Upper lobe of left lung (tissue), 6 donors: Measurements from ENCODE around the gene IVNS1ABP. TPM values are rescaled to one million over a fixed set of nuclear protein-coding genes. Genes with fewer than 3 reads are reported as not detected.

Experiments
- ATAC-seq, 2 donors: fragments of 200-7000 bp; cut with Tn5 transposase; one replicate each; pipeline ENCODE4 v1.9.1; 2022; ENCODE audit warnings: mild to moderate bottlenecking in 2 of 2, moderate library complexity in 2 of 2; ENCODE audit not compliant: low FRiP score in 2 of 2
- DNase-seq, 2 donors: peaks; one replicate each; pipeline ENCODE4 v3.0.0-alpha.2; 2019 to 2020
- H3K27ac ChIP-seq, 4 donors: fragments of 200-600 bp; sonication (generic); one replicate each; pipeline ENCODE4 v1.5.1; 2016 to 2019
- H3K27me3 ChIP-seq, 4 donors: fragments of 200-600 bp; sonication (generic); one replicate each; pipeline ENCODE4 v1.5.1; 2017 to 2019
- H3K36me3 ChIP-seq, 4 donors: fragments of 200-600 bp; sonication (generic); one replicate each; pipeline ENCODE4 v1.5.1; 2016 to 2019
- H3K4me1 ChIP-seq, 4 donors: fragments of 200-600 bp; sonication (generic); one replicate each; pipeline ENCODE4 v1.5.1; 2018 to 2019
- H3K4me3 ChIP-seq, 4 donors: fragments of 200-600 bp; sonication (generic); one replicate each; pipeline ENCODE4 v1.5.1; 2017 to 2019; ENCODE audit warnings: mild to moderate bottlenecking in 2 of 4, moderate library complexity in 1 of 4
- H3K9me3 ChIP-seq, 4 donors: fragments of 200-600 bp; sonication (generic); one replicate each; pipeline ENCODE4 v1.5.1; 2018 to 2019
- CTCF ChIP-seq, 6 experiments: fragments of 450-650 bp in 4 of 6; fragments of 200-600 bp in 2 of 6; sonication (generic) in 2 of 6; IDR thresholded peaks; one replicate each; pipeline ENCODE4 v1.5.1; 2016 to 2019; ENCODE audit warnings: antibody characterized with exemption in 6 of 6
- EP300 ChIP-seq, 4 donors: sonication (generic); formaldehyde crosslinking; IDR thresholded peaks; one replicate each; pipeline ENCODE4 v1.5.1; 2017; ENCODE audit warnings: antibody characterized with exemption in 4 of 4, control low read depth in 2 of 4
- POLR2A ChIP-seq, 4 donors: fragments of 450-650 bp; IDR thresholded peaks; one replicate each; pipeline ENCODE4 v1.5.1; 2016 to 2017; ENCODE audit warnings: antibody characterized with exemption in 4 of 4, mild to moderate bottlenecking in 2 of 4
- POLR2AphosphoS5 ChIP-seq, 2 donors: sonication (generic); formaldehyde crosslinking; IDR thresholded peaks; one replicate each; pipeline ENCODE4 v1.5.1; 2017; ENCODE audit warnings: antibody characterized with exemption in 2 of 2
- WGBS, 2 donors: methylation state at CpG; one replicate each; pipeline ENCODE4 v1.1.5; 2017 to 2018; 5-methylcytosine and 5-hydroxymethylcytosine counted together
- total RNA-seq, 6 donors: library from RNA; depleted of rRNA in 4 of 6; stranded (reverse); fragments of >200 nt in 4 of 6; gene quantifications; one replicate each; pipeline versions ENCODE4 v1.1.0 to v1.2.1, GENCODE V29; 2016 to 2021
- donor health status: DM: no; HTN: no; CAD: no; lungs with moderate emphysema.
- donor health status: DM: no; HTN: yes; CAD: no; lungs with severe emphysema.

IVNS1ABP gene
- total RNA-seq, 6 donors from 2014 or later: 75.4 to 104 (median 83.6) TPM

GRCh38 chr1:185284116-185284515 lies 32.9 kb downstream of the IVNS1ABP start:
- no peaks in the 10 kb centered on the region for H3K27me3 ChIP-seq
- H3K36me3 ChIP-seq: peaks cover 0 to 3% (median 0%) of the 10 kb centered on the region in 4 donors
- no peak for DNase-seq
- no peak for TF ChIP-seq CTCF (IDR thresholded peaks at IDR 0.05)
- TF ChIP-seq POLR2AphosphoS5 (IDR thresholded peaks at IDR 0.05): no peak
- no peak for TF ChIP-seq EP300 (IDR thresholded peaks at IDR 0.05)
- no peak for TF ChIP-seq POLR2A (IDR thresholded peaks at IDR 0.05)
- no peak overlapping the region for H3K27ac ChIP-seq
- no peak for ATAC-seq
- no peaks in the 10 kb centered on the region for H3K9me3 ChIP-seq
- WGBS, 2 donors: 74 to 84% methylated on average over 2 of the region's 2 CpGs
- H3K4me1 ChIP-seq: no peaks in the 10 kb centered on the region
- no peak overlapping the region for H3K4me3 ChIP-seq

GRCh38 chr1:185281245-185281644 lies 35.8 kb downstream of the IVNS1ABP start:
- H3K9me3 ChIP-seq: no peaks in the 10 kb centered on the region
- peaks cover 0 to 11% (median 0%) of the 10 kb centered on the region in 4 donors for H3K36me3 ChIP-seq
- no peaks in the 10 kb centered on the region for H3K27me3 ChIP-seq
- WGBS, 2 donors: 61 to 62% methylated on average over 3 of the region's 3 CpGs
- TF ChIP-seq POLR2AphosphoS5 (IDR thresholded peaks at IDR 0.05): no peak
- no peak for TF ChIP-seq POLR2A (IDR thresholded peaks at IDR 0.05)
- no peak for TF ChIP-seq EP300 (IDR thresholded peaks at IDR 0.05)
- TF ChIP-seq CTCF (IDR thresholded peaks at IDR 0.05): no peak
- DNase-seq (no peak), ATAC-seq (peak in 1 of 2 donors; percentile 24)
- H3K27ac ChIP-seq: no peak overlapping the region
- H3K4me3 ChIP-seq: no peak overlapping the region
- no peaks in the 10 kb centered on the region for H3K4me1 ChIP-seq

GRCh38 chr1:185280589-185280988 lies 36.5 kb downstream of the IVNS1ABP start:
- peaks cover 0 to 11% (median 0%) of the 10 kb centered on the region in 4 donors for H3K36me3 ChIP-seq
- H3K27ac ChIP-seq: no peak overlapping the region
- H3K27me3 ChIP-seq: no peaks in the 10 kb centered on the region
- WGBS, 2 donors: 89 to 92% methylated on average over 2 of the region's 2 CpGs
- no peak overlapping the region for H3K4me3 ChIP-seq
- no peaks in the 10 kb centered on the region for H3K4me1 ChIP-seq
- no peak for TF ChIP-seq CTCF (IDR thresholded peaks at IDR 0.05)
- no peak for TF ChIP-seq EP300 (IDR thresholded peaks at IDR 0.05)
- no peak for TF ChIP-seq POLR2AphosphoS5 (IDR thresholded peaks at IDR 0.05)
- no peak for TF ChIP-seq POLR2A (IDR thresholded peaks at IDR 0.05)
- H3K9me3 ChIP-seq: no peaks in the 10 kb centered on the region
- DNase-seq (no peak), ATAC-seq (no peak)

GRCh38 chr1:185279571-185279970 lies 37.5 kb downstream of the IVNS1ABP start:
- H3K27ac ChIP-seq: no peak overlapping the region
- H3K4me3 ChIP-seq: no peak overlapping the region
- H3K27me3 ChIP-seq: no peaks in the 10 kb centered on the region
- no peaks in the 10 kb centered on the region for H3K9me3 ChIP-seq
- H3K4me1 ChIP-seq: no peaks in the 10 kb centered on the region
- peaks cover 0 to 11% (median 0%) of the 10 kb centered on the region in 4 donors for H3K36me3 ChIP-seq
- no peak for TF ChIP-seq POLR2A (IDR thresholded peaks at IDR 0.05)
- no peak for TF ChIP-seq CTCF (IDR thresholded peaks at IDR 0.05)
- no peak for TF ChIP-seq POLR2AphosphoS5 (IDR thresholded peaks at IDR 0.05)
- TF ChIP-seq EP300 (IDR thresholded peaks at IDR 0.05): no peak
- DNase-seq (no peak), ATAC-seq (no peak)

- WGBS, 2 donors: 80 to 95% methylated on average over 4 of the region's 4 CpGs
- no peaks in the 10 kb centered on the region for H3K36me3 ChIP-seq
- H3K4me3 ChIP-seq: no peak overlapping the region
- no peak overlapping the region for H3K27ac ChIP-seq
- H3K9me3 ChIP-seq: no peaks in the 10 kb centered on the region
- no peak for DNase-seq
- no peaks in the 10 kb centered on the region for H3K4me1 ChIP-seq
- no peak for ATAC-seq
- no peaks in the 10 kb centered on the region for H3K27me3 ChIP-seq
- TF ChIP-seq POLR2A (IDR thresholded peaks at IDR 0.05) (no peak), EP300 (IDR thresholded peaks at IDR 0.05) (no peak), CTCF (IDR thresholded peaks at IDR 0.05) (no peak)
These were observed 45.1 kb downstream of the IVNS1ABP start for GRCh38 chr1:185271921-185272320.
